ENCODE measurements around the gene ZNF341.

- TF ChIP-seq CTCF (IDR thresholded peaks at IDR 0.05) (no peak), POLR2A (IDR thresholded peaks at IDR 0.05) (no peak)
These were observed 21.3 kb downstream of the ZNF341 start for GRCh38 chr20:33753143-33753542.
